PC-3 (cell line): ENCODE data around the gene ENOX2.

Experiments used
- EZH2 ChIP-seq: fragments of 300-600 bp; sonication (generic); IDR thresholded peaks from one replicate; pipeline ENCODE4 v1.6.1; 2017; ENCODE audit warnings: antibody characterized with exemption, mild to moderate bottlenecking, low read length; ENCODE audit not compliant: unreplicated experiment
- TF ChIP-seq, protein P1 (sequence below): fragments of 300-600 bp; sonication (generic); conservative IDR thresholded peaks from 2 replicates; pipeline ENCODE4 v1.5.1; 2017; ENCODE audit warnings: antibody characterized with exemption, low read depth, mild to moderate bottlenecking, low read length

DNA sequence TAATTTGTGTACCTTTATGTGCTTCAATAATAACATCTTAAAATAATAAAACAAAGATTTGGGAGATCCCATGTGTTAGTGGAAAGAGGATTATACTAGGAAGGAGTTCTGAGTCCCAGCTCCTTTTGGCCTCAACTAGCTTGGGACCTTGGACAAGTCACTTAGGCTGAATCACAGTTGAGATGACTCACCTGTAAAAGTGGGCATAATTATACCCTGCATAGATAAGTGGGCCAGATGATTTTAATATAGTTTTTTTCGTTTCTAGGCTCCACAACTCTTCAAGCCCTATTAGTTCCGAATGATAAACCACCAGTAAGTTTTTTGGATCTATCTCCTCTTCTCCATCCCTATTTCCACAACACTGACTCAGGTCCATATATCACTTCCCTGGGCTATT, 131.8 kb downstream of the ENOX2 start:
- TF ChIP-seq, protein P1, sequence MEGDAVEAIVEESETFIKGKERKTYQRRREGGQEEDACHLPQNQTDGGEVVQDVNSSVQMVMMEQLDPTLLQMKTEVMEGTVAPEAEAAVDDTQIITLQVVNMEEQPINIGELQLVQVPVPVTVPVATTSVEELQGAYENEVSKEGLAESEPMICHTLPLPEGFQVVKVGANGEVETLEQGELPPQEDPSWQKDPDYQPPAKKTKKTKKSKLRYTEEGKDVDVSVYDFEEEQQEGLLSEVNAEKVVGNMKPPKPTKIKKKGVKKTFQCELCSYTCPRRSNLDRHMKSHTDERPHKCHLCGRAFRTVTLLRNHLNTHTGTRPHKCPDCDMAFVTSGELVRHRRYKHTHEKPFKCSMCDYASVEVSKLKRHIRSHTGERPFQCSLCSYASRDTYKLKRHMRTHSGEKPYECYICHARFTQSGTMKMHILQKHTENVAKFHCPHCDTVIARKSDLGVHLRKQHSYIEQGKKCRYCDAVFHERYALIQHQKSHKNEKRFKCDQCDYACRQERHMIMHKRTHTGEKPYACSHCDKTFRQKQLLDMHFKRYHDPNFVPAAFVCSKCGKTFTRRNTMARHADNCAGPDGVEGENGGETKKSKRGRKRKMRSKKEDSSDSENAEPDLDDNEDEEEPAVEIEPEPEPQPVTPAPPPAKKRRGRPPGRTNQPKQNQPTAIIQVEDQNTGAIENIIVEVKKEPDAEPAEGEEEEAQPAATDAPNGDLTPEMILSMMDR = no peak
- no peak for TF ChIP-seq EZH2
